Stimulated activated CD8-positive, alpha-beta memory T cell treated with anti-CD3 and anti-CD28 coated beads, Interleukin-7, amount 100 ng/mL, for 1 hour (primary cell): ENCODE data around the gene ZNF782.
"Not testable (repeated sequence)": the region's sequence is repeated elsewhere in the genome, so short reads cannot be mapped to it uniquely, and the experiment has no call there.

Experiments
- DNase-seq, 2 donors: peaks; one replicate each; pipeline ENCODE4 v3.0.0-alpha.2; 2020; ENCODE audit warnings: low read depth in 2 of 2

The ZNF782 gene

GRCh38 chr9:96854651-96855273 is 448 bp upstream of the ZNF782 start:
- DNase-seq: no peak

GRCh38 chr9:96852676-96853075 is 1.6 kb downstream of the ZNF782 start:
- DNase-seq: no peak

- no peak for DNase-seq
Observed at GRCh38 chr9:96844040-96844439, 10.3 kb downstream of the ZNF782 start.

GRCh38 chr9:96818533-96818932 is 35.8 kb downstream of the ZNF782 start:
- DNase-seq: no peak

GRCh38 chr9:96817973-96818372 is 36.3 kb downstream of the ZNF782 start:
- no peak for DNase-seq

- DNase-seq: no peak
Observed at GRCh38 chr9:96813607-96814006, 40.7 kb downstream of the ZNF782 start.

- DNase-seq: not testable (repeated sequence)
Observed at GRCh38 chr9:96798959-96799358, 55.4 kb downstream of the ZNF782 start.

- DNase-seq: no peak
Observed at GRCh38 chr9:96784021-96784420, 70.3 kb downstream of the ZNF782 start.

- no peak for DNase-seq
Observed at GRCh38 chr9:96782235-96782634, 72.1 kb downstream of the ZNF782 start.

GRCh38 chr9:96781552-96781951 is 72.8 kb downstream of the ZNF782 start:
- no peak for DNase-seq

GRCh38 chr9:96779089-96779488 is 75.2 kb downstream of the ZNF782 start:
- no peak for DNase-seq

- no peak for DNase-seq
Observed at GRCh38 chr9:96777426-96777864, 76.9 kb downstream of the ZNF782 start.

- no peak for DNase-seq
Observed at GRCh38 chr9:96771124-96771523, 83.2 kb downstream of the ZNF782 start.

- DNase-seq: no peak
Observed at GRCh38 chr9:96769989-96770388, 84.3 kb downstream of the ZNF782 start.
